GM13977 (cell line): Measurements from ENCODE around the gene RGPD3.

Source experiments
- DNase-seq: peaks from one replicate; pipeline ENCODE4 v3.0.0; 2012; ENCODE audit warnings: low spot score
- CTCF ChIP-seq: IDR thresholded peaks from 2 replicates; pipeline ENCODE4 v1.5.1; 2012; ENCODE audit warnings: mild to moderate bottlenecking, control low read depth; ENCODE audit not compliant: insufficient read depth; ENCODE audit errors: extremely low read depth, missing control alignments
- in situ Hi-C: fragments of 300-500 bp; cut with MboI; formaldehyde crosslinking; loops from one replicate; pipeline ENCODE4 v1.12.0; 2022; ENCODE audit warnings: low sequenced_read_pairs, low pct_unique_long_range_greater_than_20kb, mixed read lengths, inconsistent platforms; ENCODE audit not compliant: unreplicated experiment

Gene RGPD3

GRCh38 chr2:106341666-106342065 lies 126.5 kb downstream of the RGPD3 start:
- DNase-seq, result no peak
- no peak for TF ChIP-seq CTCF
- in situ Hi-C loops, result no loop called here
